Keratinocyte (primary cell): ENCODE measurements around the gene COMT. TPM values are rescaled to one million over a fixed set of nuclear protein-coding genes. Genes with fewer than 3 reads are reported as not detected.

Experiments
- DNase-seq: peaks from one replicate; pipeline ENCODE4 v3.0.0-alpha.2; 2011; ENCODE audit warnings: low read depth, missing footprints, low spot score
- FAIRE-seq: peaks from 2 replicates; lab custom pipeline; 2011; peaks lifted over from hg19 to GRCh38; lab: Jason Lieb, UNC
- H2AFZ ChIP-seq: 2 replicates; pipeline ENCODE4 v1.6.0; 2012; ENCODE audit warnings: low read length, control low read depth, inconsistent platforms; ENCODE audit not compliant: control insufficient read depth
- H3K27ac ChIP-seq: 2 replicates; pipeline ENCODE4 v1.5.1; 2011; ENCODE audit warnings: low read length; ENCODE audit not compliant: control insufficient read depth, insufficient read depth
- H3K27me3 ChIP-seq: 3 replicates; pipeline ENCODE4 v1.6.0; 2011; ENCODE audit warnings: low read length; ENCODE audit not compliant: control insufficient read depth, insufficient read depth; ENCODE audit errors: extremely low read depth
- H3K36me3 ChIP-seq, 2 experiments: 2 replicates in 1 of 2; 3 replicates in 1 of 2; pipeline ENCODE4 v1.5.1; 2011; ENCODE audit warnings: low read length in 2 of 2, mild to moderate bottlenecking in 1 of 2; ENCODE audit not compliant: control insufficient read depth in 2 of 2, insufficient read depth in 2 of 2; ENCODE audit errors: extremely low read depth in 1 of 2
- H3K4me1 ChIP-seq: 3 replicates; pipeline ENCODE4 v1.5.1; 2011; ENCODE audit warnings: low read length; ENCODE audit not compliant: control insufficient read depth, insufficient read depth; ENCODE audit errors: extremely low read depth
- H3K4me2 ChIP-seq: 3 replicates; pipeline ENCODE4 v1.6.0; 2011; ENCODE audit warnings: low read depth, low read length; ENCODE audit not compliant: control insufficient read depth, insufficient read depth; ENCODE audit errors: extremely low read depth
- H3K4me3 ChIP-seq, 3 experiments: fragments of 200-600 bp in 1 of 3; sonication (generic) in 1 of 3; 2 replicates in 2 of 3; 3 replicates in 1 of 3; pipeline ENCODE4 v1.5.1; 2011 to 2016; ENCODE audit warnings: low read length in 3 of 3, mild to moderate bottlenecking in 3 of 3, control low read depth in 2 of 3, inconsistent platforms in 1 of 3, low read depth in 1 of 3, mixed read lengths in 1 of 3, mixed run types in 1 of 3, moderate library complexity in 1 of 3; ENCODE audit not compliant: control insufficient read depth in 2 of 3, insufficient read depth in 2 of 3; ENCODE audit errors: extremely low read depth in 1 of 3
- H3K79me2 ChIP-seq: 2 replicates; pipeline ENCODE4 v1.6.0; 2012; ENCODE audit warnings: low read length; ENCODE audit not compliant: control insufficient read depth, insufficient read depth
- H3K9ac ChIP-seq: 3 replicates; pipeline ENCODE4 v1.6.0; 2011; ENCODE audit warnings: low read length; ENCODE audit not compliant: control insufficient read depth, insufficient read depth; ENCODE audit errors: extremely low read depth
- H3K9me1 ChIP-seq: 3 replicates; pipeline ENCODE4 v1.6.0; 2011; ENCODE audit warnings: low read length; ENCODE audit not compliant: control insufficient read depth, insufficient read depth; ENCODE audit errors: extremely low read depth
- H3K9me3 ChIP-seq: 2 replicates; pipeline ENCODE4 v1.5.1; 2012; ENCODE audit warnings: low read depth, low read length; ENCODE audit not compliant: control insufficient read depth
- H4K20me1 ChIP-seq: 3 replicates; pipeline ENCODE4 v1.6.0; 2011; ENCODE audit warnings: low read length; ENCODE audit not compliant: control insufficient read depth, insufficient read depth; ENCODE audit errors: extremely low read depth
- CTCF ChIP-seq, 3 experiments: IDR thresholded peaks in 1 of 3; conservative IDR thresholded peaks in 1 of 3; optimal IDR thresholded peaks in 1 of 3; 2 replicates in 2 of 3; 3 replicates in 1 of 3; pipeline versions ENCODE3 to v1.5.1; 2011; ENCODE audit warnings: low read length in 3 of 3, mild to moderate bottlenecking in 3 of 3, moderate library complexity in 2 of 3, control low read depth in 1 of 3, inconsistent platforms in 1 of 3; ENCODE audit not compliant: insufficient read depth in 2 of 3; ENCODE audit errors: extremely low read depth in 1 of 3
- EZH2 ChIP-seq: IDR thresholded peaks from one replicate; pipeline ENCODE4 v1.6.1; 2012; ENCODE audit warnings: inconsistent platforms, mild to moderate bottlenecking, low read length, moderate library complexity
- dilution Hi-C: fragments of 300-500 bp; cut with MboI; formaldehyde crosslinking; loops from one replicate; pipeline ENCODE4 v1.7.0; 2020; ENCODE audit warnings: low sequenced_read_pairs; ENCODE audit not compliant: extremely low pct_ligation_motif_present
- polyA plus RNA-seq, 5 experiments: library from polyadenylated mRNA; depleted of rRNA in 3 of 5; stranded (reverse) in 3 of 5; stranded (forward) in 1 of 5; unstranded in 1 of 5; fragments of >200 nt; gene quantifications; 1 replicate in 1 of 5; 2 replicates in 3 of 5; 3 replicates in 1 of 5; pipeline versions ENCODE4 v1.2.1 to v1.2.3, GENCODE V29; 2011 to 2012; ENCODE audit warnings: missing spikeins in 2 of 5, low read depth in 1 of 5, low replicate concordance in 1 of 5

Gene COMT
- polyA plus RNA-seq, 1 donor (not counting 4 experiments of a cell fraction or from before 2014, with no cell fraction given) = 139 TPM

GRCh38 chr22:19992481-19992911, 50.9 kb downstream of the COMT start:
- peaks cover 15% of the 10 kb centered on the region for H3K27me3 ChIP-seq
- dilution Hi-C loops = no loop called here
- no peak overlapping the region for H2AFZ ChIP-seq
- no peaks in the 10 kb centered on the region for H3K9me3 ChIP-seq
- H3K4me1 ChIP-seq = no peaks in the 10 kb centered on the region
- H3K4me3 ChIP-seq = no peak overlapping the region
- FAIRE-seq (no peak), DNase-seq (no peak)
- H3K9ac ChIP-seq = no peak overlapping the region
- H3K27ac ChIP-seq = no peak overlapping the region
- H3K4me2 ChIP-seq = no peak overlapping the region
- H3K9me1 ChIP-seq = no peaks in the 10 kb centered on the region
- no peaks in the 10 kb centered on the region for H4K20me1 ChIP-seq
- H3K36me3 ChIP-seq = no peaks in the 10 kb centered on the region
- TF ChIP-seq CTCF (optimal IDR thresholded peaks at IDR 0.05 in 1 of 3, IDR thresholded peaks at IDR 0.05 in 1 of 3, conservative IDR thresholded peaks at IDR 0.05 in 1 of 3; ENCODE audit: extremely low read depth in 1 of 3, insufficient read depth in 2 of 3, low read length in 3 of 3) = no peak
- TF ChIP-seq EZH2 = no peak
- no peaks in the 10 kb centered on the region for H3K79me2 ChIP-seq

GRCh38 chr22:19992921-19993355, 51.4 kb downstream of the COMT start:
- Histone ChIP-seq H3K36me3 (no peaks in the 10 kb centered on the region), H3K27ac (no peak overlapping the region), H4K20me1 (no peaks in the 10 kb centered on the region), H2AFZ (no peak overlapping the region), H3K27me3 (peaks cover 15% of the 10 kb centered on the region), H3K9me1 (no peaks in the 10 kb centered on the region), H3K9me3 (no peaks in the 10 kb centered on the region), H3K4me3 (no peak overlapping the region), H3K4me2 (no peak overlapping the region), H3K79me2 (no peaks in the 10 kb centered on the region), H3K9ac (no peak overlapping the region), H3K4me1 (no peaks in the 10 kb centered on the region)
- TF ChIP-seq EZH2 = no peak
- no peak for TF ChIP-seq CTCF (optimal IDR thresholded peaks at IDR 0.05 in 1 of 3, IDR thresholded peaks at IDR 0.05 in 1 of 3, conservative IDR thresholded peaks at IDR 0.05 in 1 of 3; ENCODE audit: extremely low read depth in 1 of 3, insufficient read depth in 2 of 3, low read length in 3 of 3)
- dilution Hi-C loops = no loop called here
- DNase-seq (no peak), FAIRE-seq (no peak)
